Naive thymus-derived CD8-positive, alpha-beta T cell (primary cell): ENCODE data around the gene SP5. TPM values are rescaled to one million over a fixed set of nuclear protein-coding genes. Genes with fewer than 3 reads are reported as not detected.
"Not testable (repeated sequence)": the region's sequence is repeated elsewhere in the genome, so short reads cannot be mapped to it uniquely, and the experiment has no call there.

Experiments used
- ATAC-seq, 2 donors: fragments of 150-1000 bp; cut with Tn5 transposase in 1 of 2; sonication (Bioruptor Pico), chemical (Tn5 transposase) in 1 of 2; 1 replicate in 1 of 2; 2 replicates in 1 of 2; pipeline ENCODE4 v1.10.0; 2021; ENCODE audit warnings: mild to moderate bottlenecking in 2 of 2, moderate library complexity in 2 of 2
- POLR2A ChIA-PET: fragments of 350-600 bp; sonication (Branson Sonifier 250); formaldehyde crosslinking; loops from one replicate; lab custom pipeline; 2021; ENCODE audit warnings: antibody characterized with exemption; lab: Charles Lee
- DNase-seq, 10 donors: peaks; one replicate each; pipeline versions ENCODE4 v3.0.0 to v3.0.0-alpha.2; 2020 to 2022
- H3K27ac Mint-ChIP-seq, 10 donors: one replicate each; pipeline ENCODE4 v1.8.0; 2020 to 2022; ENCODE audit warnings: mild to moderate bottlenecking in 10 of 10, mixed read lengths in 10 of 10, moderate library complexity in 4 of 10, inconsistent platforms in 1 of 10
- H3K27me3 Mint-ChIP-seq, 5 donors: one replicate each; pipeline ENCODE4 v1.8.0; 2021 to 2022; ENCODE audit warnings: mixed read lengths in 5 of 5
- H3K36me3 Mint-ChIP-seq, 3 donors: one replicate each; pipeline ENCODE4 v1.8.0; 2020 to 2022; ENCODE audit warnings: mixed read lengths in 3 of 3, mild to moderate bottlenecking in 2 of 3, inconsistent platforms in 1 of 3
- H3K4me1 Mint-ChIP-seq, 4 donors: one replicate each; pipeline ENCODE4 v1.8.0; 2021 to 2022; ENCODE audit warnings: mixed read lengths in 4 of 4
- H3K4me3 Mint-ChIP-seq, 10 donors: one replicate each; pipeline ENCODE4 v1.8.0; 2020 to 2022; ENCODE audit warnings: mild to moderate bottlenecking in 10 of 10, mixed read lengths in 10 of 10, moderate library complexity in 6 of 10, inconsistent platforms in 1 of 10
- H3K9me3 Mint-ChIP-seq, 9 donors: one replicate each; pipeline ENCODE4 v1.8.0; 2020 to 2022; ENCODE audit warnings: mixed read lengths in 9 of 9, mild to moderate bottlenecking in 3 of 9, inconsistent platforms in 1 of 9, moderate library complexity in 1 of 9
- polyA plus RNA-seq, 3 donors: library from polyadenylated mRNA; unstranded; fragments of 300-500 nt; fragmentation: Illumina TruSeq; gene quantifications; one replicate each; pipeline ENCODE4 v1.2.3, GENCODE V29; 2021
- total RNA-seq, 8 experiments: library from RNA in 2 of 8; stranded (reverse) in 2 of 8; gene quantifications; one replicate each; pipeline ENCODE4 v1.2.3 and lab custom pipeline; 2021 to 2026

The SP5 gene
- total and polyA plus RNA-seq, 5 experiments from 2014 or later, result not detected

DNA sequence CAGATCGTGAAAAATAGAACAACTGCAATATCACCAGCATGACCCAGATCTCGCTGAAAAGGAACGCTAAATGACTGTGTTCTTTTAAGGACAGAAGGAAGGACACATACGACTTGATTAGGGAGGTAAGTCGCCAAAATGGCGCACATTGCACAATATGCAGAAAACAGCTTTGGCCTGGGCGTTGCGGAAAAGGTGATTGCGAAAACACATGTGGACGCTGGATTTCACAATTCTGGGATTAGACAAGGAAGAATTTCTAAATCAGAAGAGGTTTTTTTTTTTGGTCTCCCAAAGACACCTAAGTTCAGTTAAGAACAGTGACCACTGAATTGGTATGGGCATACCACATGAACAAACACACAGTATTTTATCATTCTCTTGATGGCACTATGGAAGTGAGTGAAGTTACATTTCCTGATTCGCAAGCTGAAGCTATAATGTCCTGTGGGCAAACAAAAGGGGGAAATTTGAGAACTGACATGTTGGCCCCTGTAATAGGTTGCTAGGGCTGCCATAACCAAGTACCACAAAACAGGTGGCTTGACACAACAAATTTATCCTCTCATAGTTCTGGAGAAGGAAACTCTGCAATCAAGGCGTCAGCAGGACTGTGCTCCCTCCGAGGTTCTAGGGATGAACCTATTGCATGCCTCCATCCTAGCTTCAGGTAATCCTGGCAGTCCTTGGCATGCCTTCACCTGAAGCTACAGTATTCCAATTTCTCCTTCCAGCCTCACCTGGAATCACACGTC lies 29.3 kb downstream of the SP5 start:
- Mint-ChIP-seq H3K9me3 (no peaks in the 10 kb centered on the region), H3K4me3 (no peak overlapping the region), H3K4me1 (no peaks in the 10 kb centered on the region), H3K36me3 (peaks cover 0 to 9% (median 0%) of the 10 kb centered on the region in 3 donors), H3K27me3 (peaks cover 15 to 44% (median 31%) of the 10 kb centered on the region in 5 donors), H3K27ac (no peak overlapping the region)
- DNase-seq (no peak), ATAC-seq (no peak)
- POLR2A ChIA-PET, result no interaction called here

DNA sequence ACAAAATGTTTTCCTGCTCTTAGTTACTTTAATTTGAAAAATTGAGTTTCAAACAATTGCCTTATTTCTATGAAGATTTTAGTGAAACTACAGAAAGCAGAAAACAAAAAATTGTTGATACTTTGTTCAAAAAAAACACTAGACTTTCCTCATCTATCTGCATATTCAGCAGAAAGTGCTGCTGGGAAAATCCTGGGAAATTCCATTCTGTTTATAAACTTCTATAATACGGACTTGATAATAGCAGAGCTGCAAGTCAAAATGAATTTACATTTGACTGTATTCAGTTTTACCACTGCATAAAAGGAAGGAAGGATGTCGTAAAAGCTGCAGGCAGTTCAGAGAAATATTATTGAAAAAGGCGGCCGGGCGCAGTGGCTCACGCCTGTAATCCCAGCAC lies 30.2 kb downstream of the SP5 start:
- POLR2A ChIA-PET, result no interaction called here
- Mint-ChIP-seq H3K4me3 (no peak overlapping the region), H3K27ac (no peak overlapping the region), H3K4me1 (no peaks in the 10 kb centered on the region), H3K27me3 (peaks cover 17 to 51% (median 34%) of the 10 kb centered on the region in 5 donors), H3K9me3 (no peaks in the 10 kb centered on the region), H3K36me3 (peaks cover 0 to 9% (median 0%) of the 10 kb centered on the region in 3 donors)
- DNase-seq (no peak), ATAC-seq (no peak)

DNA sequence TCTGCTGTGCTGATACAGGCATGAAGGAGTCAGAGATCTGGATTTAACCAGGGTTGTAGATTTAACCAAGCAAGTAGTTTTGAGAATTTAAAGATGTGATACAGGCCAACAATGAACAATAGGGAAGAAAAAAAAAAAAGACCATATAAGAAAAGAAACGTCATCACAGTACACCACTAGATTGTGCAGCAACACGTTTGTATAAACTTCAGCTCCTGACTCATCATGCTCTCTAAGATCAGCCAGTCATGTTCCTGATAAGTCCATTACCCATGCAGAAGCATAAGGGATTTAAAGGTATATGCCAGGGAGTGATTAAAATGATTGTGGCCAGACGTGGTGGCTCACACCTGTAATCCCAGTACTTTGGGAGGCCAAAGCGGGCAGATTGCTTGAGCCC lies 32.8 kb downstream of the SP5 start:
- Mint-ChIP-seq H3K36me3 (peaks cover 0 to 9% (median 0%) of the 10 kb centered on the region in 3 donors), H3K27me3 (peaks cover 17 to 68% (median 37%) of the 10 kb centered on the region in 5 donors), H3K4me1 (no peaks in the 10 kb centered on the region), H3K4me3 (no peak overlapping the region), H3K27ac (no peak overlapping the region), H3K9me3 (no peaks in the 10 kb centered on the region)
- no peak for ATAC-seq
- POLR2A ChIA-PET, result no interaction called here
- DNase-seq, result no peak

DNA sequence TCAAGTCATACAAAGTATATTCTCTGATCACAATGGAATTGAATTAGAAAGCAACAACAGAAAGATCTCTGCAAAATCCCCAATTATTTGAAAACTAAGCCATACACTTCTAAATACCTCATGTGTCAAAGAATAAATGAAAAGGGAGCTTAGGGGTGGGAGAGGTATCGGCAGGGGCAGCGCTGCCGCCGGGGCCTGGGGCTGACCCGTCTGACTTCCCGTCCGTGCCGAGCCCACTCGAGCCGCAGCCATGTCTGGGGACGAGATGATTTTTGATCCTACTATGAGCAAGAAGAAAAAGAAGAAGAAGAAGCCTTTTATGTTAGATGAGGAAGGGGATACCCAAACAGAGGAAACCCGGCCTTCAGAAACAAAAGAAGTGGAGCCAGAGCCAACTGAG lies 36.4 kb downstream of the SP5 start:
- not testable (repeated sequence) for ATAC-seq

GRCh38 chr2:170761572-170761971 lies 46.4 kb downstream of the SP5 start:
- Mint-ChIP-seq H3K4me1 (peaks cover 0 to 1% (median under 1%) of the 10 kb centered on the region in 4 donors), H3K4me3 (no peak overlapping the region), H3K36me3 (no peaks in the 10 kb centered on the region), H3K9me3 (no peaks in the 10 kb centered on the region), H3K27me3 (peaks cover 0 to 5% (median 3%) of the 10 kb centered on the region in 5 donors), H3K27ac (no peak overlapping the region)
- POLR2A ChIA-PET, result no interaction called here
- no peak for DNase-seq
- no peak for ATAC-seq

More for the DNA sequence above, 36.4 kb downstream of the SP5 start:
- DNase-seq, H3K4me3 Mint-ChIP-seq, POLR2A ChIA-PET, H3K36me3 Mint-ChIP-seq, H3K27ac Mint-ChIP-seq, H3K9me3 Mint-ChIP-seq, H3K4me1 Mint-ChIP-seq: not testable (repeated sequence)
- peaks cover 13 to 55% (median 24%) of the 10 kb centered on the region in 5 donors for H3K27me3 Mint-ChIP-seq

GRCh38 chr2:170762760-170763159 lies 47.6 kb downstream of the SP5 start:
- no peak overlapping the region for H3K27ac Mint-ChIP-seq
- no peak for ATAC-seq
- no peak for DNase-seq
- H3K4me3 Mint-ChIP-seq, result no peak overlapping the region
- H3K9me3 Mint-ChIP-seq, result no peaks in the 10 kb centered on the region
- peaks cover 0 to 5% (median 2%) of the 10 kb centered on the region in 4 donors for H3K4me1 Mint-ChIP-seq
- H3K36me3 Mint-ChIP-seq, result no peaks in the 10 kb centered on the region
- peaks cover 0 to 5% (median 3%) of the 10 kb centered on the region in 5 donors for H3K27me3 Mint-ChIP-seq
- POLR2A ChIA-PET, result interaction anchor here (0.7 kb wide), 1 partner anchor 47 kb away, joined by 4 read pairs; no protein-coding TSS in a partner anchor

- ATAC-seq, result no peak
- Mint-ChIP-seq H3K9me3 (no peaks in the 10 kb centered on the region), H3K4me3 (no peak overlapping the region), H3K27me3 (peaks cover 0 to 5% (median 3%) of the 10 kb centered on the region in 5 donors), H3K27ac (no peak overlapping the region), H3K36me3 (no peaks in the 10 kb centered on the region), H3K4me1 (peaks cover 0 to 5% (median 2%) of the 10 kb centered on the region in 4 donors)
- POLR2A ChIA-PET, result no interaction called here
- no peak for DNase-seq
Measured at GRCh38 chr2:170763232-170763631, 48.1 kb downstream of the SP5 start.

- Mint-ChIP-seq H3K36me3 (no peaks in the 10 kb centered on the region), H3K9me3 (no peaks in the 10 kb centered on the region), H3K4me3 (no peak overlapping the region), H3K4me1 (peaks cover 0 to 7% (median 2%) of the 10 kb centered on the region in 4 donors), H3K27me3 (peaks cover 0 to 6% (median 3%) of the 10 kb centered on the region in 5 donors), H3K27ac (no peak overlapping the region)
- POLR2A ChIA-PET, result no interaction called here
- ATAC-seq (no peak), DNase-seq (no peak)
Measured at GRCh38 chr2:170764880-170765261, 49.7 kb downstream of the SP5 start.

GRCh38 chr2:170766693-170767092 lies 51.6 kb downstream of the SP5 start:
- DNase-seq (no peak), ATAC-seq (no peak)
- Mint-ChIP-seq H3K36me3 (no peaks in the 10 kb centered on the region), H3K27ac (no peak overlapping the region), H3K4me1 (peaks cover 1 to 18% (median 16%) of the 10 kb centered on the region in 4 donors), H3K4me3 (no peak overlapping the region), H3K9me3 (no peaks in the 10 kb centered on the region), H3K27me3 (peaks cover 0 to 7% (median 6%) of the 10 kb centered on the region in 5 donors)
- POLR2A ChIA-PET, result interaction anchor here (0.7 kb wide), 1 partner anchor 1426 kb away, joined by 5 read pairs; no protein-coding TSS in a partner anchor

Other genes with a start within 250 kb of the SP5 start
- gene ERICH2, start 55.0 kb downstream of the SP5 start, total RNA-seq, result not detected
- gene ERICH2, start 55.0 kb downstream of the SP5 start, polyA plus RNA-seq, result not detected
- not detected for gene GAD1, start 101.5 kb downstream of the SP5 start, total RNA-seq
- gene GAD1, start 101.5 kb downstream of the SP5 start, polyA plus RNA-seq, result not detected
- gene GORASP2, start 213.9 kb downstream of the SP5 start, total RNA-seq, result 10 to 100 TPM; 66.0 to 74.7 TPM
- 10 to 100 TPM; 70.1 to 91.9 (median 89.2) TPM for gene GORASP2, start 213.9 kb downstream of the SP5 start, polyA plus RNA-seq